ENCODE results near the gene TUBA8. TPM values are rescaled to one million over a fixed set of nuclear protein-coding genes. Genes with fewer than 3 reads are reported as not detected.
A peak's percentile ranks its signal among the peaks of the same experiment; 100 is the strongest.
"Not testable (repeated sequence)": the region's sequence is repeated elsewhere in the genome, so short reads cannot be mapped to it uniquely, and the experiment has no call there.

TUBA8 gene
- total RNA-seq, 4 donors from 2014 or later: 7.5 to 16.5 (median 14.0) TPM

DNA sequence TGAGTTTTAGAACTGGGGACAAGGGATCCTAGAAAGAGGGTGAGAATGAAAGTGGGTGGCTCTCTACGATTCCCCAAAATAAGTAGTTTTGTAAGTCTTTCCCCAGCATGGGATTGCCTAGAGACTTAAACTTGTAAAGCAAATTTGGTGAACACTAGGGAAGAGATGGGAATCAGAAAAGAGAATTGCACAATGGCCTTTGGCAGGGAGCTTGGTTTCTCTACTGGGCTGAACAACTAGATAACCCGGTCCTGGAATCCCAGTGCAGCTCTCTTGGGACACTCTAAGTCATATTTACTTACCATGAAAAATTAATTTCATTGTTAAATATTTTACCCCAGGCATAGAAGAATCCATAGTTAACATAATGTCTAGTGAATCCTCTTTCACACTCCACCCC, 22.8 kb downstream of the TUBA8 start:
- peaks cover 0 to 19% (median 14%) of the 10 kb centered on the region in 4 donors for H3K36me3 ChIP-seq
- intact Hi-C loops (cut with DNase I): no loop called here
- no peaks in the 10 kb centered on the region for H3K27me3 ChIP-seq
- H3K4me1 ChIP-seq: peaks cover 0 to 5% (median 0%) of the 10 kb centered on the region in 4 donors
- no peak for DNase-seq (ENCODE audit: extremely low spot score)
- H3K4me3 ChIP-seq: no peak overlapping the region
- H3K9me3 ChIP-seq: no peaks in the 10 kb centered on the region
- peak overlapping the region in 1 of 4 donors; percentile 43 for H3K27ac ChIP-seq (replicated peaks in 1 of 4)
- TF ChIP-seq EP300 (IDR thresholded peaks at IDR 0.05) (no peak), POLR2A (IDR thresholded peaks at IDR 0.05; ENCODE audit: low read depth) (no peak), POLR2AphosphoS5 (IDR thresholded peaks at IDR 0.05) (no peak)
- TF ChIP-seq, protein P1, sequence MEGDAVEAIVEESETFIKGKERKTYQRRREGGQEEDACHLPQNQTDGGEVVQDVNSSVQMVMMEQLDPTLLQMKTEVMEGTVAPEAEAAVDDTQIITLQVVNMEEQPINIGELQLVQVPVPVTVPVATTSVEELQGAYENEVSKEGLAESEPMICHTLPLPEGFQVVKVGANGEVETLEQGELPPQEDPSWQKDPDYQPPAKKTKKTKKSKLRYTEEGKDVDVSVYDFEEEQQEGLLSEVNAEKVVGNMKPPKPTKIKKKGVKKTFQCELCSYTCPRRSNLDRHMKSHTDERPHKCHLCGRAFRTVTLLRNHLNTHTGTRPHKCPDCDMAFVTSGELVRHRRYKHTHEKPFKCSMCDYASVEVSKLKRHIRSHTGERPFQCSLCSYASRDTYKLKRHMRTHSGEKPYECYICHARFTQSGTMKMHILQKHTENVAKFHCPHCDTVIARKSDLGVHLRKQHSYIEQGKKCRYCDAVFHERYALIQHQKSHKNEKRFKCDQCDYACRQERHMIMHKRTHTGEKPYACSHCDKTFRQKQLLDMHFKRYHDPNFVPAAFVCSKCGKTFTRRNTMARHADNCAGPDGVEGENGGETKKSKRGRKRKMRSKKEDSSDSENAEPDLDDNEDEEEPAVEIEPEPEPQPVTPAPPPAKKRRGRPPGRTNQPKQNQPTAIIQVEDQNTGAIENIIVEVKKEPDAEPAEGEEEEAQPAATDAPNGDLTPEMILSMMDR (IDR thresholded peaks at IDR 0.05): no peak
- 65% methylated on average over 2 of the region's 2 CpGs for WGBS

DNA sequence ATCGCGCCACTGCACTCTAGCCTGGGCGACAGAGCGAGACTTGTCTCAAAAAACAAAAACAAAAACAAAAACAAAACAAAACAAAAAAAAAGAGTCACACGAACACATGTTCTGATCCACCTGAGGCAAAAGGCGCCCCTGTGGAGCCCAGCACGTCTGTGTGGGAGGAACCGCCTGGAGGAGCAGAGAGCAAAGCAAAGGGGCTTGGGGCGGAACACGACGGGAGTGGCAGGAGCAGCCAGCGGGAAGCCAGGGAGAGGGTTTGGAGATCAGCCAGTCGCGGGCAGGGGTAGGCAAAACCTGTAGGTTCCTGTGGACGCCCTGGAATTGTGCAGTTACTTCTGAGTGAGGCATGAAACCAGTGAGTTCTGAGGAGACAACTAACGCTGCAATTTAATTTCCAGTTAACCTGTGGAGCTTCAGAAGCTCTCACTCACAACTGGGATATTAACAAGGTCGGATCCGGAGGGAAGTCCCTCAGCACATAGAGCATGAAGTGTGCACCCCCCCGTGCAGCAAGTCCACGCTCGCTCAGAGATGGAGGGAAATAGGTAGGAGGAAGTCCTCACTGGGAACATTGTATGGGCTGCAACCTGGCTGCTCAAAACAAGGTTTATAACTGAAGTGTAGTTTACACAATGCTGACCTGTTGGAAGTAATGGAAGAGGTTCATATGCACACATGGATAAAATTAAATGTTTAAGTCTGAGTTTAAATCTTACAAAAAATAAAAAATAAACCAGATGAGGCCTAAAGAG, 26.1 kb downstream of the TUBA8 start:
- H3K27ac ChIP-seq (replicated peaks in 1 of 4): no peak overlapping the region
- TF ChIP-seq EP300 (IDR thresholded peaks at IDR 0.05) (no peak), POLR2AphosphoS5 (IDR thresholded peaks at IDR 0.05) (no peak), POLR2A (IDR thresholded peaks at IDR 0.05; ENCODE audit: low read depth) (no peak)
- TF ChIP-seq, protein P1 (IDR thresholded peaks at IDR 0.05): no peak
- H3K27me3 ChIP-seq: no peaks in the 10 kb centered on the region
- H3K36me3 ChIP-seq: peaks cover 0 to 8% (median 3%) of the 10 kb centered on the region in 4 donors
- intact Hi-C loops (cut with DNase I): no loop called here
- no peak for DNase-seq (ENCODE audit: extremely low spot score)
- no peak overlapping the region for H3K4me3 ChIP-seq
- H3K4me1 ChIP-seq: peaks cover 0 to 5% (median 0%) of the 10 kb centered on the region in 4 donors
- WGBS: 94% methylated on average over 21 of the region's 21 CpGs
- H3K9me3 ChIP-seq: no peaks in the 10 kb centered on the region

DNA sequence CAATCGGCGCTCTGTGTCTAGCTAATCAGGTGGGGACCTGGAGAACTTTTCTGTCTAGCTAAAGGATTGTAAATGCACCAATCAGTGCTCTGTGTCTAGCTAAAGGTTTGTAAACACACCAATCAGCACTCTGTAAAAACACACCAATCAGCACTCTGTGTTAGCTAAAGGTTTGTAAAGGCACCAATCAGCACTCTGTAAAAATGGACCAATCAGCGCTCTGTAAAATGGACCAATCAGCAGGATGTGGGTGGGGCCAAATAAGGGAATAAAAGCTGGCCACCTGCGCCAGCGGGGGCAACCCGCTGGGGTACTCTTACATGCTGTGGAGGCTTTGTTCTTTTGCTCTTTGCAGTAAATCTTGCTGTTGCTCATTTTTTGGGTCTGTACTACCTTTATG, 30.4 kb downstream of the TUBA8 start:
- DNase-seq (ENCODE audit: extremely low spot score); H3K9me3 ChIP-seq; H3K4me3 ChIP-seq; H3K27me3 ChIP-seq; H3K27ac ChIP-seq (replicated peaks in 1 of 4); intact Hi-C loops (cut with DNase I); H3K36me3 ChIP-seq; H3K4me1 ChIP-seq: not testable (repeated sequence)
- 90% methylated on average over 6 of the region's 6 CpGs for WGBS

DNA sequence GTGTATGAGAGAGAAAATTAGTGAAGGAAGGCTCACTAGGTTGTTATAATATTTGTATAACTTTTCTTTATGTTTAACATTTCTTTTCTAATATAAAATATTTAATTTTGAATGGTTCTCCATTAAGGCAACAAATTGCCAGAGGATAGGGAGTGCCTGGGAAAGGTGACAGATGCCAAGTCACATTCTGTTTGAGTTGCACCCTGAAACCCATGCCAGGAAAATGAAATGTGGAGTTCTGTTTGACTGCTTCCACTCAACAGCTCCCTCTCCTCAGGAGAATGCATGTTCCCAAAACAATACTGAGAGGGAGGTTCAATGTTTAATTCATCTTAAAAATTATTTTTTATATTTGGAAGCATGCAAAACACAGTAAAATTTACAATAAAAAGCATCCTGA, 33.5 kb downstream of the TUBA8 start:
- Histone ChIP-seq H3K4me1 (peaks cover 0 to 24% (median 22%) of the 10 kb centered on the region in 4 donors), H3K27me3 (no peaks in the 10 kb centered on the region), H3K36me3 (no peaks in the 10 kb centered on the region), H3K27ac (replicated peaks in 1 of 4) (no peak overlapping the region), H3K4me3 (no peak overlapping the region), H3K9me3 (no peaks in the 10 kb centered on the region)
- DNase-seq (ENCODE audit: extremely low spot score): no peak
- intact Hi-C loops (cut with DNase I): no loop called here
- TF ChIP-seq EP300 (IDR thresholded peaks at IDR 0.05) (no peak), POLR2A (IDR thresholded peaks at IDR 0.05; ENCODE audit: low read depth) (no peak), POLR2AphosphoS5 (IDR thresholded peaks at IDR 0.05) (no peak)
- TF ChIP-seq, protein P1 (IDR thresholded peaks at IDR 0.05): no peak

DNA sequence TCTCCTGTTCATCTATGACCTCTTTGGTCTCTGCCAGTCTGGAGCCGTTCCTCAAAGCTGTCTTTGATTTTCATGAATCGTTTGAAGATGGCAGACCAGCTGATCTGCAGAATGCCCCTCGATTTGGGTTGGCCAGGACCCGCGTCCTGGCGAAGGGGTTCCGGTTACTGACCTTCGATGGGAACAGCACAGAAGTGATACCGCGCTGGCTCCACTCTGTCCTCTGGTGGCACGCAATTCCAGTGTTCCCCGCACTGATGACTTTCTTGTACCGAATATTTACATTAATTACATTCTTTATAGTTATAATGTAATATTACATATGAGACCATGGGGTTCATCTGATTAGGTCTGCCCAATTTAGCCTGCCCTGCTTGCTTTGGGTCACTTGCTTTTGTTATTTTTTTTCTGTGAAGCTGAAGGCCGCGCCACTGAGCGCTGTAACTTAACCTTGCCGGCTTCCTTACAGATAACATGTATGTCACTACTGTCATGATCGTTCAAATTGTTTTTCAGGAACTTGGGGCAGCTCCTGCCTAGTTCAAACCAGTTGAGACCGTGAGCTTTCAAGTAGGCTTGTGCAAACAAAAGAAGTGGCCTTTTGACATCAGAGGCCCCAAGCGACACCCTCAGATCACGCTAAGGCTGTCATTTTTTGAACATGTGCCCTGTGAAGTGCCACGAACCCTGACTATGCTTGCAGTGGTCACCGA, 35.2 kb downstream of the TUBA8 start:
- Histone ChIP-seq H3K36me3 (no peaks in the 10 kb centered on the region), H3K27ac (replicated peaks in 1 of 4) (peak overlapping the region in 2 of 4 donors; percentile 18 to 31), H3K4me3 (no peak overlapping the region), H3K27me3 (no peaks in the 10 kb centered on the region), H3K4me1 (peaks cover 4 to 34% (median 32%) of the 10 kb centered on the region in 4 donors), H3K9me3 (no peaks in the 10 kb centered on the region)
- DNase-seq (ENCODE audit: extremely low spot score): no peak
- intact Hi-C loops (cut with DNase I): no loop called here
- no peak for TF ChIP-seq POLR2A (IDR thresholded peaks at IDR 0.05; ENCODE audit: low read depth)
- no peak for TF ChIP-seq EP300 (IDR thresholded peaks at IDR 0.05)
- TF ChIP-seq POLR2AphosphoS5 (IDR thresholded peaks at IDR 0.05): no peak
- TF ChIP-seq, protein P1 (IDR thresholded peaks at IDR 0.05): no peak
- 89% methylated on average over 23 of the region's 23 CpGs for WGBS

All from esophagus muscularis mucosa (tissue), 4 donors.